ENCODE measurements around the gene NAP1L5. TPM values are rescaled to one million over a fixed set of nuclear protein-coding genes. Genes with fewer than 3 reads are reported as not detected.
A peak's percentile ranks its signal among the peaks of the same experiment; 100 is the strongest.

Gene NAP1L5
- total RNA-seq, 3 donors from 2014 or later, result 1.1 to 5.8 (median 1.7) TPM

- no peak for TF ChIP-seq CTCF (IDR thresholded peaks at IDR 0.05)
- Histone ChIP-seq H3K4me1 (ENCODE audit: low read depth) (no peaks in the 10 kb centered on the region), H3K4me3 (no peak overlapping the region), H3K36me3 (ENCODE audit: low read depth) (no peaks in the 10 kb centered on the region), H3K9me3 (no peaks in the 10 kb centered on the region)
- intact Hi-C loops (cut with DNase I, micrococcal nuclease), result no loop called here
- ATAC-seq (no peak), DNase-seq (no peak)
These were observed 37.9 kb upstream of the NAP1L5 start for GRCh38 chr4:88735564-88735963.

GRCh38 chr4:88734403-88734949, 36.8 kb upstream of the NAP1L5 start:
- ATAC-seq (peak; percentile 5), DNase-seq (no peak)
- no peak for TF ChIP-seq CTCF (IDR thresholded peaks at IDR 0.05)
- no peaks in the 10 kb centered on the region for H3K4me1 ChIP-seq (ENCODE audit: low read depth)
- H3K4me3 ChIP-seq, result no peak overlapping the region
- intact Hi-C loops (cut with DNase I, micrococcal nuclease), result no loop called here
- H3K36me3 ChIP-seq (ENCODE audit: low read depth), result no peaks in the 10 kb centered on the region
- H3K9me3 ChIP-seq, result no peaks in the 10 kb centered on the region

DNA sequence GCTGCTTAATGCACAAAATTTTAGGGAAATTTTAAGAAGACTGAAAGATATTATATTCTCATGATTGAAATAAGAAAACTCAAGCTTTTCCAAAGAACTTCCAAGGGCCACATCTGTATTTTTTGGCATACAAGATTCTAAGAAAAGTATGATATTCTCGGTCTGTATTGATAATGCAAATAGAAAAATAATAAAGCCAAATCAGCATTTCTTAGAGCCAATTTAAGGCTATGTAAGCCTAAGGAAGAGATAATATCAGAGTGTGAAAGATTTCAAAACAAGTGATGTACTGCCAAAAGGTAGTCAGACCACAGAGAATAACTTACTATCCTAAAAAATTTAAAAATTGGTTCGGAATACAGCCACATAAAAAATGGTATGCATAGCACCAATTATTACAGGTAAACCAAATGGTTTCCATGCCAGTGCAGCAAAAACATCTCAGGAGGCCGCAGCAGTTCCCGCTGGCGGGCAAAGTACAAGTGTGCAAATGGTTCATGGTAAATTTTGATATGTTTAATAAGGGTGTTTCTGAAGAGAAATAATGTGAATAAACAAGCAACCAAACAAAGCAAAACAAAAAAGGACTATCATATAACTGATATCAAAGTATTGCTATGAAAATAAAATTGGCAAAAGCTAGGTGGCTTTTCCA, 35.2 kb upstream of the NAP1L5 start:
- no peak overlapping the region for H3K4me3 ChIP-seq
- DNase-seq (no peak), ATAC-seq (no peak)
- no peak for TF ChIP-seq CTCF (IDR thresholded peaks at IDR 0.05)
- intact Hi-C loops (cut with DNase I, micrococcal nuclease), result no loop called here
- no peaks in the 10 kb centered on the region for H3K9me3 ChIP-seq
- H3K4me1 ChIP-seq (ENCODE audit: low read depth), result no peaks in the 10 kb centered on the region
- no peaks in the 10 kb centered on the region for H3K36me3 ChIP-seq (ENCODE audit: low read depth)

- H3K4me1 ChIP-seq (ENCODE audit: low read depth), result no peaks in the 10 kb centered on the region
- intact Hi-C loops (cut with DNase I, micrococcal nuclease), result no loop called here
- ATAC-seq (no peak), DNase-seq (no peak)
- TF ChIP-seq CTCF (IDR thresholded peaks at IDR 0.05), result no peak
- no peak overlapping the region for H3K4me3 ChIP-seq
- H3K36me3 ChIP-seq (ENCODE audit: low read depth), result no peaks in the 10 kb centered on the region
- H3K9me3 ChIP-seq, result no peaks in the 10 kb centered on the region
These were observed 33.8 kb upstream of the NAP1L5 start for GRCh38 chr4:88731381-88731780.

DNA sequence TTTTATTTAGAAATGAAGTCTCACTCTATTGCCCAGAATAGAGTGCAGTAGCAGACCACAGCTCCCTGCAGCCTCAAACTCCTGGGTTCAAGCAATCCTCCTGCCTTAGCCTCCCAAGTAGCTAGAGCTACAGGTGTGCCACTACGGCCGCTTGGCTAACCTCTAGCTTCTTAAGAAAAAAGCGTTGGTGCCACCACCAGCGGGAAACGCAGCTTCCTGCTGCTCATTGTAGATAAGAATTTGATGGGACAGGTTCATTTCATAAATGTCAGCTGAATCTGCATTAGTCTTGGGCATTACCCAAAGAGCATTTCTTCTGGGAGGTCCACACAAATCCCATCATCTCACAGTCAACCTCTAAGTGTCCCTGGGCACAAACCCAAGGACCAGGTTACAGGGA, 33.2 kb upstream of the NAP1L5 start:
- H3K4me3 ChIP-seq, result no peak overlapping the region
- intact Hi-C loops (cut with DNase I, micrococcal nuclease), result no loop called here
- H3K4me1 ChIP-seq (ENCODE audit: low read depth), result no peaks in the 10 kb centered on the region
- no peak for DNase-seq
- no peaks in the 10 kb centered on the region for H3K36me3 ChIP-seq (ENCODE audit: low read depth)
- no peak for TF ChIP-seq CTCF (IDR thresholded peaks at IDR 0.05)
- ATAC-seq, result no peak
- no peaks in the 10 kb centered on the region for H3K9me3 ChIP-seq
